Measurements from ENCODE around the gene MYD88. TPM values are rescaled to one million over a fixed set of nuclear protein-coding genes. Genes with fewer than 3 reads are reported as not detected.

Gene MYD88
- total RNA-seq, 5 donors from 2014 or later (not counting 1 experiment from before 2014, with no cell fraction given): 32.4 to 68.5 (median 56.6) TPM

GRCh38 chr3:38111201-38111600 lies 27.3 kb upstream of the MYD88 start:
- Histone ChIP-seq H3K27me3 (replicated peaks in 1 of 2; ENCODE audit: control insufficient read depth in 2 of 2, extremely low read depth in 1 of 2, insufficient read depth in 2 of 2, low read length in 1 of 2) (peaks cover 0 to 14% of the 10 kb centered on the region in 2 experiments), H3K9me3 (no peaks in the 10 kb centered on the region), H3K4me3 (ENCODE audit: control insufficient read depth in 1 of 2, extremely low read depth in 1 of 2, low read length in 1 of 2) (no peak overlapping the region), H3K4me1 (ENCODE audit: control insufficient read depth in 1 of 2, extremely low read depth in 1 of 2, insufficient read depth in 2 of 2, low read length in 2 of 2) (no peaks in the 10 kb centered on the region), H3K36me3 (ENCODE audit: control insufficient read depth in 2 of 2, extremely low read depth in 1 of 2, insufficient read depth in 1 of 2, low read length in 1 of 2) (no peaks in the 10 kb centered on the region), H3K27ac (ENCODE audit: low read length) (no peak overlapping the region)
- ATAC-seq (replicated peaks in 1 of 4) (no peak), DNase-seq (no peak)
- Mint-ChIP-seq H3K4me3 (no peak overlapping the region), H3K9me3 (no peaks in the 10 kb centered on the region), H3K4me1 (peaks cover 0 to 8% (median 4%) of the 10 kb centered on the region in 3 donors), H3K36me3 (no peaks in the 10 kb centered on the region), H3K27me3 (no peaks in the 10 kb centered on the region), H3K27ac (no peak overlapping the region)
- ChIA-PET CTCF (no interaction called here), POLR2A (no interaction called here)
- WGBS (ENCODE audit: insufficient coverage): 98% methylated on average over 4 of the region's 4 CpGs

GRCh38 chr3:38111696-38112377 lies 26.6 kb upstream of the MYD88 start:
- Histone ChIP-seq H3K9me3 (no peaks in the 10 kb centered on the region), H3K27me3 (replicated peaks in 1 of 2; ENCODE audit: control insufficient read depth in 2 of 2, extremely low read depth in 1 of 2, insufficient read depth in 2 of 2, low read length in 1 of 2) (peaks cover 0 to 14% of the 10 kb centered on the region in 2 experiments), H3K36me3 (ENCODE audit: control insufficient read depth in 2 of 2, extremely low read depth in 1 of 2, insufficient read depth in 1 of 2, low read length in 1 of 2) (no peaks in the 10 kb centered on the region), H3K27ac (ENCODE audit: low read length) (no peak overlapping the region), H3K4me3 (ENCODE audit: control insufficient read depth in 1 of 2, extremely low read depth in 1 of 2, low read length in 1 of 2) (no peak overlapping the region), H3K4me1 (ENCODE audit: control insufficient read depth in 1 of 2, extremely low read depth in 1 of 2, insufficient read depth in 2 of 2, low read length in 2 of 2) (no peaks in the 10 kb centered on the region)
- WGBS (ENCODE audit: insufficient coverage): 80% methylated on average over 11 of the region's 16 CpGs
- ATAC-seq (replicated peaks in 1 of 4) (no peak), DNase-seq (peak in 1 of 35 experiments; percentile 23)
- Mint-ChIP-seq H3K4me1 (peaks cover 0 to 8% (median 4%) of the 10 kb centered on the region in 3 donors), H3K36me3 (no peaks in the 10 kb centered on the region), H3K27me3 (no peaks in the 10 kb centered on the region), H3K4me3 (no peak overlapping the region), H3K9me3 (no peaks in the 10 kb centered on the region), H3K27ac (no peak overlapping the region)
- ChIA-PET CTCF (no interaction called here), POLR2A (no interaction called here)

GRCh38 chr3:38112378-38112761 lies 26.1 kb upstream of the MYD88 start:
- Histone ChIP-seq H3K4me1 (ENCODE audit: control insufficient read depth in 1 of 2, extremely low read depth in 1 of 2, insufficient read depth in 2 of 2, low read length in 2 of 2) (no peaks in the 10 kb centered on the region), H3K4me3 (ENCODE audit: control insufficient read depth in 1 of 2, extremely low read depth in 1 of 2, low read length in 1 of 2) (no peak overlapping the region), H3K9me3 (no peaks in the 10 kb centered on the region), H3K27me3 (replicated peaks in 1 of 2; ENCODE audit: control insufficient read depth in 2 of 2, extremely low read depth in 1 of 2, insufficient read depth in 2 of 2, low read length in 1 of 2) (peaks cover 0 to 14% of the 10 kb centered on the region in 2 experiments), H3K27ac (ENCODE audit: low read length) (no peak overlapping the region), H3K36me3 (ENCODE audit: control insufficient read depth in 2 of 2, extremely low read depth in 1 of 2, insufficient read depth in 1 of 2, low read length in 1 of 2) (peaks cover 0 to 2% of the 10 kb centered on the region in 2 donors)
- DNase-seq (peak in 1 of 35 experiments; percentile 22), ATAC-seq (replicated peaks in 1 of 4) (no peak)
- Mint-ChIP-seq H3K4me3 (no peak overlapping the region), H3K9me3 (no peaks in the 10 kb centered on the region), H3K27ac (no peak overlapping the region), H3K4me1 (peaks cover 0 to 8% (median 4%) of the 10 kb centered on the region in 3 donors), H3K27me3 (no peaks in the 10 kb centered on the region), H3K36me3 (no peaks in the 10 kb centered on the region)
- ChIA-PET POLR2A (no interaction called here), CTCF (no interaction called here)
- 86% methylated on average over 1 of the region's 7 CpGs for WGBS (ENCODE audit: insufficient coverage)

DNA sequence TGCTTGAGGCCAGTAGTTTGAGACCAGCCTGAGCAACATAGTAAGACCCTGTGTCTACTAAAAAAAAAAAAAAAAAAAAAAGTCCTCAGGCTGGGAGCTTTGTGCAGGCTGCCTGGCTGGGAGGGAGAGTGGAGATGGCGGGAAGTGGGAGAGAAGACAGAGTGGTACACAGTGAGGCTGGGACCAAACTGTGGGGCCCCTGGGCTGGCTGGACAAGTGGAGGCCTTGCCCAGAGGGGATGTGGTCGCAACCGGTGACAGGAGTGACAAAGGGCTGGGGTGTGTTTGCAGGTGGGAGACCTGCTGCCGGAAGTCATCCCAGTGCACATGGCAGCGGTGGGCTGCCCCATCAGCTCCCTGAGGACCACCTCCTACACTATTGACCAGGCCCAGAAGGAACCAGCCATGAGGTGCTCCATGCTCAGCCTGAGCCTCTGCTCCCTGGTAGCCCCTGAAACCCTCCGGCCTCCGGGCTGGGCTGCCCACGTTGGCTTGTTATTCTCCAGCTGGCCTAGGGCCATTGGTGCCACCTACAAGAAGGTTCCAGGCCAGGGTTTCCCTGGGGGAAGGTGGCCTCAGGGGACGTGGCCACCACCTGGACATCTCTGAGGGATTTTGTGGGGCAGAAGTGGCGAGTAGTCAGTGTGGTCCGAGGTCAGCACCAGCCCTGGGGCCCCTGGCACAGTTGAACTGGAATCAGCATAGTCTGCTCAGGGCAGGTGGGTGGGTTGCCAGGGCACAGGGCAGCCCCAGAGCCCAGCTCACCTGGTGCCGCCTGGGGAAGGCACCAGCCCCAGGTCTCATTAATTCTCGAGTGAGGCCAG lies 24.2 kb upstream of the MYD88 start:
- POLR2A ChIA-PET: no interaction called here
- peak in 2 of 35 experiments; percentile 9 to 22 for DNase-seq

DNA sequence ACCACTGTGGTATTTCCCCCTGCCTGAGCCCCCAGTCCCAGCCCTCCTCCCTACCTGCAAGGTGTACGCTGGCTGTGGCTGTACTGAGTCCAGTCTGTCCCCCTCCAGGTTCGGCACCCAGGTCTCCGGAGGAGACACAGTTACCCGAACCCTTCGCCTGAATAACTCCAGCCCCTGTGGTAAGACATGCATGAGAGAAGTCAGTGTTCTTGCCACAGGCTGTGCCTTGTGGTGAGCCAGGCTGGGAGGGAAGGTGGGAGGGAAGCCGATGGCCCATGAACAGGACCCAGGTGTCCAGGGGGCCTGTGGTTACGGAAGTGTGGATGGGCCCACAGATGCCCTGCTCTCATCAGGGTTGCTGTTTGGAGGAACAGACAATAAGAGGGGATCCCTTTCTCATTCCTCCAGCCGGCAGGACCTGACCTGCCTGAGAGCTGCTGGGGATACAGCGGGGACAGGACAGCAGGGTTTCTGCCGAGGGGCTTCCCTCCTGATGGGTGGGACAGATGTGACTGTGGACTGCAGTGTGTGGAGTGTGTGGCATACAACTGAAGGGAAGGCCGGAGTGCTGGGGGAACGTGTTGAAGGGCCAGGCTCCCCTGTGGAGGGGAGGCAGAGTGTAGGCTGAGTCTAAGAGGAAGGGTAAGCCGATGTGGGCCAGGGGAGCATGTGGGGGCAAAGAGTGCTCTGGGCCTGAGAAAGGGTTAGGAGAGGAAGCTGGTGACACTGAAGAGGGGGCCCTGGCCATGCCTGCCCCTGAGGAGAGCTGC lies 23.4 kb upstream of the MYD88 start:
- Mint-ChIP-seq H3K9me3 (no peaks in the 10 kb centered on the region), H3K36me3 (peaks cover 1% of the 10 kb centered on the region), H3K27me3 (no peaks in the 10 kb centered on the region), H3K4me1 (peaks cover 2 to 17% (median 12%) of the 10 kb centered on the region in 3 donors), H3K27ac (no peak overlapping the region), H3K4me3 (no peak overlapping the region)
- DNase-seq: peak in 2 of 35 experiments; percentile 11 to 20
- 77% methylated on average over 9 of the region's 13 CpGs for WGBS (ENCODE audit: insufficient coverage)
- Histone ChIP-seq H3K4me1 (ENCODE audit: control insufficient read depth in 1 of 2, extremely low read depth in 1 of 2, insufficient read depth in 2 of 2, low read length in 2 of 2) (peaks cover 0 to 5% of the 10 kb centered on the region in 2 experiments), H3K9me3 (no peaks in the 10 kb centered on the region), H3K27ac (ENCODE audit: low read length) (no peak overlapping the region), H3K36me3 (ENCODE audit: control insufficient read depth in 2 of 2, extremely low read depth in 1 of 2, insufficient read depth in 1 of 2, low read length in 1 of 2) (peaks cover 0 to 8% of the 10 kb centered on the region in 2 donors), H3K27me3 (replicated peaks in 1 of 2; ENCODE audit: control insufficient read depth in 2 of 2, extremely low read depth in 1 of 2, insufficient read depth in 2 of 2, low read length in 1 of 2) (peaks cover 0 to 3% of the 10 kb centered on the region in 2 experiments), H3K4me3 (ENCODE audit: control insufficient read depth in 1 of 2, extremely low read depth in 1 of 2, low read length in 1 of 2) (no peak overlapping the region)
- ChIA-PET POLR2A (interaction anchor here in 1 of 2 donors (0.6 kb wide), 1 partner anchor 338 kb away, joined by 3 read pairs; the partner anchor contains the start of gene ACVR2B), CTCF (no interaction called here)
- no peak for ATAC-seq (replicated peaks in 1 of 4)

More for the DNA sequence above, 24.2 kb upstream of the MYD88 start:
- Histone ChIP-seq H3K27ac (ENCODE audit: low read length) (no peak overlapping the region), H3K9me3 (no peaks in the 10 kb centered on the region), H3K27me3 (replicated peaks in 1 of 2; ENCODE audit: control insufficient read depth in 2 of 2, extremely low read depth in 1 of 2, insufficient read depth in 2 of 2, low read length in 1 of 2) (peaks cover 0 to 3% of the 10 kb centered on the region in 2 experiments), H3K4me3 (ENCODE audit: control insufficient read depth in 1 of 2, extremely low read depth in 1 of 2, low read length in 1 of 2) (no peak overlapping the region), H3K36me3 (ENCODE audit: control insufficient read depth in 2 of 2, extremely low read depth in 1 of 2, insufficient read depth in 1 of 2, low read length in 1 of 2) (peaks cover 0 to 5% of the 10 kb centered on the region in 2 donors), H3K4me1 (ENCODE audit: control insufficient read depth in 1 of 2, extremely low read depth in 1 of 2, insufficient read depth in 2 of 2, low read length in 2 of 2) (peaks cover 0 to 5% of the 10 kb centered on the region in 2 experiments)
- Mint-ChIP-seq H3K9me3 (no peaks in the 10 kb centered on the region), H3K36me3 (no peaks in the 10 kb centered on the region), H3K27me3 (no peaks in the 10 kb centered on the region), H3K27ac (no peak overlapping the region), H3K4me3 (no peak overlapping the region), H3K4me1 (peaks cover 2 to 17% (median 12%) of the 10 kb centered on the region in 3 donors)
- CTCF ChIA-PET: no interaction called here
- ATAC-seq (replicated peaks in 1 of 4): no peak
- 81% methylated on average over 8 of the region's 13 CpGs for WGBS (ENCODE audit: insufficient coverage)

All from T-cell (primary cell).